LNCaP clone FGC (cell line): ENCODE data around the gene TRPM2.

Experiments used
- DNase-seq: peaks from one replicate; pipeline ENCODE4 v3.0.0-alpha.2; 2011; ENCODE audit warnings: low read depth
- H3K4me3 ChIP-seq: 2 replicates; pipeline ENCODE4 v1.5.1; 2011; ENCODE audit warnings: mild to moderate bottlenecking, low read depth, low read length, control low read depth
- TF ChIP-seq, protein P1 (sequence below): IDR thresholded peaks from 2 replicates; pipeline ENCODE4 v1.5.1; 2012; ENCODE audit warnings: mild to moderate bottlenecking; ENCODE audit not compliant: control insufficient read depth, insufficient read depth; ENCODE audit errors: extremely low read depth

The TRPM2 gene

DNA sequence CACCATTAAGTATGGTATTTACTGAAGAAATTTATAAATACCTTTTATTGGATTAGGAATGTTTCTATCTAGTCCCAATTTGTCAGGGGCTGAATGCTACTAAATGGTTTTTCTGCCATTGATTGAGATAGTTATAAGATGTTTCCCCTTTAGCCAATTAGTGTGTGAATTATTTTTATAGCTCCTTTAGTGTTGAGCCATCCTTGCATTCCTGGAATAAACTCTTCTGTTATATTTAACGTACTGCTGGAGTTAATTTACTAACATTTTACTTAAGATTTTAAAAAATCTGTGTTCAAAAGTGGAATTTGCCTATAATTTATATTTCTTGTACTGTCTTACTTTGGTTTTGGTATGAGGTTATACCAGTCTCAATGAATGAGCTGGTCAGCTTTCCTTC, 76.5 kb downstream of the TRPM2 start:
- TF ChIP-seq, protein P1, sequence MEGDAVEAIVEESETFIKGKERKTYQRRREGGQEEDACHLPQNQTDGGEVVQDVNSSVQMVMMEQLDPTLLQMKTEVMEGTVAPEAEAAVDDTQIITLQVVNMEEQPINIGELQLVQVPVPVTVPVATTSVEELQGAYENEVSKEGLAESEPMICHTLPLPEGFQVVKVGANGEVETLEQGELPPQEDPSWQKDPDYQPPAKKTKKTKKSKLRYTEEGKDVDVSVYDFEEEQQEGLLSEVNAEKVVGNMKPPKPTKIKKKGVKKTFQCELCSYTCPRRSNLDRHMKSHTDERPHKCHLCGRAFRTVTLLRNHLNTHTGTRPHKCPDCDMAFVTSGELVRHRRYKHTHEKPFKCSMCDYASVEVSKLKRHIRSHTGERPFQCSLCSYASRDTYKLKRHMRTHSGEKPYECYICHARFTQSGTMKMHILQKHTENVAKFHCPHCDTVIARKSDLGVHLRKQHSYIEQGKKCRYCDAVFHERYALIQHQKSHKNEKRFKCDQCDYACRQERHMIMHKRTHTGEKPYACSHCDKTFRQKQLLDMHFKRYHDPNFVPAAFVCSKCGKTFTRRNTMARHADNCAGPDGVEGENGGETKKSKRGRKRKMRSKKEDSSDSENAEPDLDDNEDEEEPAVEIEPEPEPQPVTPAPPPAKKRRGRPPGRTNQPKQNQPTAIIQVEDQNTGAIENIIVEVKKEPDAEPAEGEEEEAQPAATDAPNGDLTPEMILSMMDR, result no peak
- DNase-seq, result no peak
- H3K4me3 ChIP-seq, result no peak overlapping the region

GRCh38 chr21:44431300-44431699, 77.9 kb downstream of the TRPM2 start:
- TF ChIP-seq, protein P1, result no peak
- no peak for DNase-seq

GRCh38 chr21:44432841-44433790, 79.7 kb downstream of the TRPM2 start:
- H3K4me3 ChIP-seq, result no peak overlapping the region
- TF ChIP-seq, protein P1, result no peak
- DNase-seq, result no peak

More at GRCh38 chr21:44431300-44431699, 77.9 kb downstream of the TRPM2 start:
- no peak overlapping the region for H3K4me3 ChIP-seq

DNA sequence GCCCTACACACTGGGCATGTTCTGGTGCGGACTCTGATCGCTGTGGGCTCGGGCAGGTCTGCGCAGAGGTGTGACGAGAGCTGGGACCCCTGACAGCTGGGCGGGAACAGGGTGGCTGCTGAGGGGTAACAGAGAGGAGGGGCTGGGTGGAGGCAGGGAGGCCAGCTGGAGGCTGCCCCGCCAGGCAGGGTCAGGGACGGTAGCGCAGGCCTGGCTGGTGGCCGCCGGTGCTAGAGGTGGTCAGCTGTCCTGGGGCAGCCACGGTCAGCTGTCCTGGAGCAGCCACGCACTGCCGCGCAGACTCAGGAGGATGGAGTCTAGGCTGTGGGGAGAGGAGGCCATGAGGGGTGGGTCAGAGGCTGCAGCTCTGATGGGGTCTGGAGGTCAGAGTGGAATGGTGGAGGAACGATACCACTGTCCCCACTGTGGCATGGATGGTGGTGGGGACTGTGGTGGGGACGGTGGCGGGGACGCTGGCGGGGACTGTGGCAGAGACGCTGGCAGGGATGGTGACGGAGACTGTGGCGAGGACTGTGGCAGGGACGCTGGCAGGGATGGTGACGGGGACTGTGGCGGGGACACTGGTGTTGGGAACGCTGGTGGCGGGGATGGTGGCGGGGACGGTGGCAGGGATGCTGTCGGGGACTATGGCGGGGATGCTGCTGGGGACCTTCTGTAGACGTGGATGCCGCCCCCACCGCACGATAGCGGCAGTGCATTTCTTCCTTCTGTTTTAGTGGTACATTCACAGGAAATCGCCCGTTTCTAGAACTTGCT, 80.6 kb downstream of the TRPM2 start:
- H3K4me3 ChIP-seq, result no peak overlapping the region
- no peak for DNase-seq
- TF ChIP-seq, protein P1, result no peak

- DNase-seq, result no peak
- TF ChIP-seq, protein P1, result no peak
- no peak overlapping the region for H3K4me3 ChIP-seq
These were observed 81.1 kb downstream of the TRPM2 start for GRCh38 chr21:44434568-44434925.

- no peak overlapping the region for H3K4me3 ChIP-seq
- TF ChIP-seq, protein P1, result no peak
- DNase-seq, result no peak
These were observed 81.7 kb downstream of the TRPM2 start for GRCh38 chr21:44434936-44435635.
